HepG2 (cell line): ENCODE data around the gene TRIM44. TPM values are rescaled to one million over a fixed set of nuclear protein-coding genes. Genes with fewer than 3 reads are reported as not detected.

Experiments used
- AGO1 ChIP-seq: fragments of 200-400 bp; formaldehyde crosslinking; IDR thresholded peaks from 2 replicates; pipeline ENCODE4 v1.6.1; 2017; ENCODE audit warnings: mild to moderate bottlenecking, low read depth, low read length, moderate library complexity; ENCODE audit not compliant: poor library complexity, severe bottlenecking
- ATRX ChIP-seq: sonication (generic); formaldehyde crosslinking; IDR thresholded peaks from 2 replicates; pipeline ENCODE4 v1.4.0; 2020; ENCODE audit warnings: missing genetic modification reagents, borderline replicate concordance
- FLYWCH1 ChIP-seq: sonication (generic); formaldehyde crosslinking; IDR thresholded peaks from 2 replicates; pipeline ENCODE4 v1.8.1; 2023; ENCODE audit warnings: mild to moderate bottlenecking, missing genetic modification reagents
- HNRNPH1 ChIP-seq: fragments of 200-400 bp; formaldehyde crosslinking; optimal IDR thresholded peaks from 2 replicates; pipeline ENCODE3; 2017; ENCODE audit warnings: mild to moderate bottlenecking, low read depth, low read length
- KMT2A ChIP-seq: sonication (generic); formaldehyde crosslinking; IDR thresholded peaks from 2 replicates; pipeline ENCODE4 v1.4.0; 2020; ENCODE audit warnings: missing genetic modification reagents
- NCOA2 ChIP-seq: sonication (generic); formaldehyde crosslinking; IDR thresholded peaks from 2 replicates; pipeline ENCODE4 v1.8.0; 2022; ENCODE audit warnings: inconsistent platforms
- NFE2 ChIP-seq: sonication (generic); formaldehyde crosslinking; IDR thresholded peaks from 2 replicates; pipeline ENCODE4 v1.4.0; 2020; ENCODE audit warnings: missing genetic modification reagents
- ONECUT2 ChIP-seq: sonication (generic); formaldehyde crosslinking; IDR thresholded peaks from 2 replicates; pipeline ENCODE4 v1.4.0; 2020; ENCODE audit warnings: missing genetic modification reagents
- POGZ ChIP-seq: sonication (generic); formaldehyde crosslinking; IDR thresholded peaks from 2 replicates; pipeline ENCODE4 v1.4.0; 2020; ENCODE audit warnings: mild to moderate bottlenecking, missing genetic modification reagents
- RCOR2 ChIP-seq: IDR thresholded peaks from 2 replicates; pipeline ENCODE4 v1.6.1; 2016; ENCODE audit warnings: missing biosample characterization, missing genetic modification reagents
- SRSF4 ChIP-seq: fragments of 200-400 bp; formaldehyde crosslinking; IDR thresholded peaks from one replicate; pipeline ENCODE4 v1.6.1; 2018; ENCODE audit warnings: mild to moderate bottlenecking, low read depth, low read length, moderate library complexity; ENCODE audit not compliant: poor library complexity, severe bottlenecking
- ZFP62 ChIP-seq: sonication (generic); formaldehyde crosslinking; IDR thresholded peaks from 2 replicates; pipeline ENCODE4 v1.4.0; 2020; ENCODE audit warnings: missing genetic modification reagents
- ZMYM4 ChIP-seq: sonication (generic); formaldehyde crosslinking; IDR thresholded peaks from 2 replicates; pipeline ENCODE4 v1.8.1; 2023; ENCODE audit warnings: mild to moderate bottlenecking, missing genetic modification reagents
- ZNF484 ChIP-seq: sonication (generic); formaldehyde crosslinking; IDR thresholded peaks from 2 replicates; pipeline ENCODE4 v1.5.1; 2020; ENCODE audit warnings: mild to moderate bottlenecking, low read depth, missing genetic modification reagents, borderline replicate concordance
- ZNF547 ChIP-seq: sonication (generic); formaldehyde crosslinking; IDR thresholded peaks from 2 replicates; pipeline ENCODE4 v1.5.1; 2020; ENCODE audit warnings: mild to moderate bottlenecking, missing genetic modification reagents
- ZNF652 ChIP-seq: IDR thresholded peaks from 2 replicates; pipeline ENCODE4 v1.6.1; 2016; ENCODE audit warnings: low read depth, borderline replicate concordance
- ZNF766 ChIP-seq: sonication (generic); formaldehyde crosslinking; IDR thresholded peaks from 2 replicates; pipeline ENCODE4 v1.5.0; 2020; ENCODE audit warnings: missing genetic modification reagents, borderline replicate concordance
- ZNF850 ChIP-seq: sonication (generic); formaldehyde crosslinking; conservative IDR thresholded peaks from 2 replicates; pipeline ENCODE4 v1.9.0; 2021; ENCODE audit warnings: mild to moderate bottlenecking, missing genetic modification reagents
- polyA plus RNA-seq, 8 experiments: library from polyadenylated mRNA; depleted of rRNA in 3 of 8; stranded (reverse) in 7 of 8; unstranded in 1 of 8; fragments of >200 nt; fragmentation: Illumina TruSeq in 4 of 8; extraction: Trizol in 4 of 8; gene quantifications; 2 replicates each; pipeline versions ENCODE4 v1.2.1 to v1.2.3, GENCODE V29; 2011 to 2016; ENCODE audit warnings: low read depth in 4 of 8, missing spikeins in 1 of 8, mixed read lengths in 1 of 8; ENCODE audit not compliant: insufficient read depth in 1 of 8
- total RNA-seq, 5 experiments: library from RNA; depleted of rRNA; stranded (reverse); fragments of >200 nt; fragmentation: Illumina TruSeq; extraction: Trizol; gene quantifications; 2 replicates each; pipeline ENCODE4 v1.2.3, GENCODE V29; 2016; ENCODE audit warnings: low read depth in 1 of 5
- TF ChIP-seq, protein P1 (sequence below): sonication (generic); formaldehyde crosslinking; IDR thresholded peaks from 2 replicates; pipeline ENCODE4 v1.9.0; 2022; ENCODE audit warnings: missing genetic modification reagents, mild to moderate bottlenecking, borderline replicate concordance
- TF ChIP-seq, protein P2 (sequence below): IDR thresholded peaks from 2 replicates; pipeline ENCODE4 v1.4.0; 2020; ENCODE audit warnings: mild to moderate bottlenecking, missing genetic modification reagents
- TF ChIP-seq, protein P3 (sequence below): sonication (generic); formaldehyde crosslinking; IDR thresholded peaks from 2 replicates; pipeline ENCODE4 v1.4.0; 2020; ENCODE audit warnings: missing genetic modification reagents

The TRIM44 gene
- total and polyA plus RNA-seq, 2 of the 13 experiments (the other 11 are each of a cell fraction or from before 2014, with no cell fraction given) = 22.7 to 50.3 TPM

DNA sequence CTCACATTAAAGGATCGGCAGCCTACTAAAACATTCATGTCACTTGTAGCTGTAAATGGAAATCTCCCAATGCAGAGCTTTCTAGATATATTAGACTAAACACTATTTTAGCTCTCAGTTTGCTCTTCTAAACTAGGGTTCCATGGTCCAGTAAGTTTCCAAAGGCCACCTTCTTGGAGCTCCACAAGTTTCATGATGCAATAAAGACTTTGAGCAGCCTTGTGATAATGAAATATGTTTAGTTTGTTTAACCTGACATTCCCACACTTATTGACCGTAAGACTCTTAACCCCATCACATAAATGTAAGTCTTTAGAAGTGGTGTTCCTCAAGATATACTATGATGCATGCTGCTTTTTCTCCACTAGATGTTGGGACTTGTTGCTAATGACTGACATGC lies 87.7 kb downstream of the TRIM44 start (continued):
- TF ChIP-seq POGZ = peak; percentile 23; the same call in 1 of the 2 replicates
- TF ChIP-seq ZFP62 (CRISPR knock-in tag) = no peak
- TF ChIP-seq AGO1 = no peak
- TF ChIP-seq SRSF4 = no peak
- TF ChIP-seq, protein P1, sequence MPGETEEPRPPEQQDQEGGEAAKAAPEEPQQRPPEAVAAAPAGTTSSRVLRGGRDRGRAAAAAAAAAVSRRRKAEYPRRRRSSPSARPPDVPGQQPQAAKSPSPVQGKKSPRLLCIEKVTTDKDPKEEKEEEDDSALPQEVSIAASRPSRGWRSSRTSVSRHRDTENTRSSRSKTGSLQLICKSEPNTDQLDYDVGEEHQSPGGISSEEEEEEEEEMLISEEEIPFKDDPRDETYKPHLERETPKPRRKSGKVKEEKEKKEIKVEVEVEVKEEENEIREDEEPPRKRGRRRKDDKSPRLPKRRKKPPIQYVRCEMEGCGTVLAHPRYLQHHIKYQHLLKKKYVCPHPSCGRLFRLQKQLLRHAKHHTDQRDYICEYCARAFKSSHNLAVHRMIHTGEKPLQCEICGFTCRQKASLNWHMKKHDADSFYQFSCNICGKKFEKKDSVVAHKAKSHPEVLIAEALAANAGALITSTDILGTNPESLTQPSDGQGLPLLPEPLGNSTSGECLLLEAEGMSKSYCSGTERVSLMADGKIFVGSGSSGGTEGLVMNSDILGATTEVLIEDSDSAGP (CRISPR knock-in tag) = no peak
- TF ChIP-seq ZMYM4 (CRISPR knock-in tag) = peak; percentile 55; the same call in 1 of the 2 replicates
- TF ChIP-seq, protein P2, sequence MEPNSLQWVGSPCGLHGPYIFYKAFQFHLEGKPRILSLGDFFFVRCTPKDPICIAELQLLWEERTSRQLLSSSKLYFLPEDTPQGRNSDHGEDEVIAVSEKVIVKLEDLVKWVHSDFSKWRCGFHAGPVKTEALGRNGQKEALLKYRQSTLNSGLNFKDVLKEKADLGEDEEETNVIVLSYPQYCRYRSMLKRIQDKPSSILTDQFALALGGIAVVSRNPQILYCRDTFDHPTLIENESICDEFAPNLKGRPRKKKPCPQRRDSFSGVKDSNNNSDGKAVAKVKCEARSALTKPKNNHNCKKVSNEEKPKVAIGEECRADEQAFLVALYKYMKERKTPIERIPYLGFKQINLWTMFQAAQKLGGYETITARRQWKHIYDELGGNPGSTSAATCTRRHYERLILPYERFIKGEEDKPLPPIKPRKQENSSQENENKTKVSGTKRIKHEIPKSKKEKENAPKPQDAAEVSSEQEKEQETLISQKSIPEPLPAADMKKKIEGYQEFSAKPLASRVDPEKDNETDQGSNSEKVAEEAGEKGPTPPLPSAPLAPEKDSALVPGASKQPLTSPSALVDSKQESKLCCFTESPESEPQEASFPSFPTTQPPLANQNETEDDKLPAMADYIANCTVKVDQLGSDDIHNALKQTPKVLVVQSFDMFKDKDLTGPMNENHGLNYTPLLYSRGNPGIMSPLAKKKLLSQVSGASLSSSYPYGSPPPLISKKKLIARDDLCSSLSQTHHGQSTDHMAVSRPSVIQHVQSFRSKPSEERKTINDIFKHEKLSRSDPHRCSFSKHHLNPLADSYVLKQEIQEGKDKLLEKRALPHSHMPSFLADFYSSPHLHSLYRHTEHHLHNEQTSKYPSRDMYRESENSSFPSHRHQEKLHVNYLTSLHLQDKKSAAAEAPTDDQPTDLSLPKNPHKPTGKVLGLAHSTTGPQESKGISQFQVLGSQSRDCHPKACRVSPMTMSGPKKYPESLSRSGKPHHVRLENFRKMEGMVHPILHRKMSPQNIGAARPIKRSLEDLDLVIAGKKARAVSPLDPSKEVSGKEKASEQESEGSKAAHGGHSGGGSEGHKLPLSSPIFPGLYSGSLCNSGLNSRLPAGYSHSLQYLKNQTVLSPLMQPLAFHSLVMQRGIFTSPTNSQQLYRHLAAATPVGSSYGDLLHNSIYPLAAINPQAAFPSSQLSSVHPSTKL (CRISPR knock-in tag) = peak; percentile 77; the same call in 1 of the 2 replicates
- no peak for TF ChIP-seq FLYWCH1 (CRISPR knock-in tag)
- no peak for TF ChIP-seq ZNF850
- TF ChIP-seq ZNF652 = peak; percentile 42; the same call in 1 of the 2 replicates
- no peak for TF ChIP-seq ATRX (CRISPR knock-in tag)
- TF ChIP-seq NFE2 (CRISPR knock-in tag) = no peak
- 0 out of 2 replicates have a peak, but pooled peaks have one; percentile 45 for TF ChIP-seq RCOR2
- no peak for TF ChIP-seq HNRNPH1
- no peak for TF ChIP-seq KMT2A (CRISPR knock-in tag)
- TF ChIP-seq ZNF766 = no peak
- TF ChIP-seq ZNF484 (CRISPR knock-in tag) = no peak
- no peak for TF ChIP-seq ONECUT2 (CRISPR knock-in tag)
- TF ChIP-seq, protein P3, sequence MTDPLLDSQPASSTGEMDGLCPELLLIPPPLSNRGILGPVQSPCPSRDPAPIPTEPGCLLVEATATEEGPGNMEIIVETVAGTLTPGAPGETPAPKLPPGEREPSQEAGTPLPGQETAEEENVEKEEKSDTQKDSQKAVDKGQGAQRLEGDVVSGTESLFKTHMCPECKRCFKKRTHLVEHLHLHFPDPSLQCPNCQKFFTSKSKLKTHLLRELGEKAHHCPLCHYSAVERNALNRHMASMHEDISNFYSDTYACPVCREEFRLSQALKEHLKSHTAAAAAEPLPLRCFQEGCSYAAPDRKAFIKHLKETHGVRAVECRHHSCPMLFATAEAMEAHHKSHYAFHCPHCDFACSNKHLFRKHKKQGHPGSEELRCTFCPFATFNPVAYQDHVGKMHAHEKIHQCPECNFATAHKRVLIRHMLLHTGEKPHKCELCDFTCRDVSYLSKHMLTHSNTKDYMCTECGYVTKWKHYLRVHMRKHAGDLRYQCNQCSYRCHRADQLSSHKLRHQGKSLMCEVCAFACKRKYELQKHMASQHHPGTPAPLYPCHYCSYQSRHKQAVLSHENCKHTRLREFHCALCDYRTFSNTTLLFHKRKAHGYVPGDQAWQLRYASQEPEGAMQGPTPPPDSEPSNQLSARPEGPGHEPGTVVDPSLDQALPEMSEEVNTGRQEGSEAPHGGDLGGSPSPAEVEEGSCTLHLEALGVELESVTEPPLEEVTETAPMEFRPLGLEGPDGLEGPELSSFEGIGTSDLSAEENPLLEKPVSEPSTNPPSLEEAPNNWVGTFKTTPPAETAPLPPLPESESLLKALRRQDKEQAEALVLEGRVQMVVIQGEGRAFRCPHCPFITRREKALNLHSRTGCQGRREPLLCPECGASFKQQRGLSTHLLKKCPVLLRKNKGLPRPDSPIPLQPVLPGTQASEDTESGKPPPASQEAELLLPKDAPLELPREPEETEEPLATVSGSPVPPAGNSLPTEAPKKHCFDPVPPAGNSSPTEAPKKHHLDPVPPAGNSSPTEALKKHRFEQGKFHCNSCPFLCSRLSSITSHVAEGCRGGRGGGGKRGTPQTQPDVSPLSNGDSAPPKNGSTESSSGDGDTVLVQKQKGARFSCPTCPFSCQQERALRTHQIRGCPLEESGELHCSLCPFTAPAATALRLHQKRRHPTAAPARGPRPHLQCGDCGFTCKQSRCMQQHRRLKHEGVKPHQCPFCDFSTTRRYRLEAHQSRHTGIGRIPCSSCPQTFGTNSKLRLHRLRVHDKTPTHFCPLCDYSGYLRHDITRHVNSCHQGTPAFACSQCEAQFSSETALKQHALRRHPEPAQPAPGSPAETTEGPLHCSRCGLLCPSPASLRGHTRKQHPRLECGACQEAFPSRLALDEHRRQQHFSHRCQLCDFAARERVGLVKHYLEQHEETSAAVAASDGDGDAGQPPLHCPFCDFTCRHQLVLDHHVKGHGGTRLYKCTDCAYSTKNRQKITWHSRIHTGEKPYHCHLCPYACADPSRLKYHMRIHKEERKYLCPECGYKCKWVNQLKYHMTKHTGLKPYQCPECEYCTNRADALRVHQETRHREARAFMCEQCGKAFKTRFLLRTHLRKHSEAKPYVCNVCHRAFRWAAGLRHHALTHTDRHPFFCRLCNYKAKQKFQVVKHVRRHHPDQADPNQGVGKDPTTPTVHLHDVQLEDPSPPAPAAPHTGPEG (CRISPR knock-in tag) = no peak
- TF ChIP-seq NCOA2 (CRISPR knock-in tag) = peak; percentile 43; the same call in 1 of the 2 replicates
- TF ChIP-seq ZNF547 (CRISPR knock-in tag) = no peak
